Measurements from ENCODE around the gene AUTS2.

AUTS2 gene

GRCh38 chr7:70660154-70660818 is 1062.0 kb downstream of the AUTS2 start:
- POLR2A ChIA-PET, result interaction anchor here (0.7 kb wide), 1 partner anchor 10 kb away, joined by 3 read pairs; no protein-coding TSS in a partner anchor
- CTCF ChIA-PET, result no interaction called here
- no peak for TF ChIP-seq CTCF (IDR thresholded peaks at IDR 0.05; ENCODE audit: insufficient read depth, low read length, missing control alignments)
- DNase-seq (ENCODE audit: low read depth, low spot score), result no peak
- H3K4me3 ChIP-seq (ENCODE audit: low read depth, low read length), result no peak overlapping the region

- DNase-seq (ENCODE audit: low read depth, low spot score), result no peak
- TF ChIP-seq CTCF (IDR thresholded peaks at IDR 0.05; ENCODE audit: insufficient read depth, low read length, missing control alignments), result no peak
- POLR2A ChIA-PET, result no interaction called here
- CTCF ChIA-PET, result no interaction called here
- H3K4me3 ChIP-seq (ENCODE audit: low read depth, low read length), result no peak overlapping the region
These were observed 1062.5 kb downstream of the AUTS2 start for GRCh38 chr7:70660819-70661191.

- ChIA-PET POLR2A (no interaction called here), CTCF (no interaction called here)
- H3K4me3 ChIP-seq (ENCODE audit: low read depth, low read length), result no peak overlapping the region
- no peak for TF ChIP-seq CTCF (IDR thresholded peaks at IDR 0.05; ENCODE audit: insufficient read depth, low read length, missing control alignments)
- DNase-seq (ENCODE audit: low read depth, low spot score), result no peak
These were observed 1065.4 kb downstream of the AUTS2 start for GRCh38 chr7:70663680-70664079.

- TF ChIP-seq CTCF (IDR thresholded peaks at IDR 0.05; ENCODE audit: insufficient read depth, low read length, missing control alignments), result no peak
- POLR2A ChIA-PET, result no interaction called here
- CTCF ChIA-PET, result interaction anchor here (1.9 kb wide), 1 partner anchor 12 kb away, joined by 4 read pairs; no protein-coding TSS in a partner anchor
- H3K4me3 ChIP-seq (ENCODE audit: low read depth, low read length), result no peak overlapping the region
- DNase-seq (ENCODE audit: low read depth, low spot score), result no peak
These were observed 1067.7 kb downstream of the AUTS2 start for GRCh38 chr7:70665997-70666396.

DNA sequence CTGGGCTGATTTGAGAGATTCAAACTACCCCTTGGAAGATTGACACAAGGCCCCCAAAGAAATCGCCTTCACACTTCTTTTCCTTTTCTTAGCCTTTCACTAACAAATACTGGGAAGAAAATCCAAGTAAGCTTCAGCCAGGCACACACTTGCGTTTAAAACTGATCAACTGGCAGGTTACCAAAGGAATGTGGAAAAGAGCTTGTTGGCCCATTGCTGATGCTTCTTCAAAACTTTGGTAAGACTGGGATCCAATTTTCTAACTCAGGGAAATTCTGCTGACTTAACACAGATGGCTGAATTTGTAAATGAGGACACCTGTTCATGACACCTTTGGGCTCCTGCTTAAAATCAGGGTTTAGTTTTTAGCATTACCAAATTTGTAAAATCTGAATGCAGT is 1069.1 kb downstream of the AUTS2 start:
- ChIA-PET POLR2A (no interaction called here), CTCF (interaction anchor here (1.1 kb wide), 1 partner anchor 11 kb away, joined by 4 read pairs; no protein-coding TSS in a partner anchor)
- TF ChIP-seq CTCF (IDR thresholded peaks at IDR 0.05; ENCODE audit: insufficient read depth, low read length, missing control alignments), result no peak
- DNase-seq (ENCODE audit: low read depth, low spot score), result no peak
- no peak overlapping the region for H3K4me3 ChIP-seq (ENCODE audit: low read depth, low read length)

DNA sequence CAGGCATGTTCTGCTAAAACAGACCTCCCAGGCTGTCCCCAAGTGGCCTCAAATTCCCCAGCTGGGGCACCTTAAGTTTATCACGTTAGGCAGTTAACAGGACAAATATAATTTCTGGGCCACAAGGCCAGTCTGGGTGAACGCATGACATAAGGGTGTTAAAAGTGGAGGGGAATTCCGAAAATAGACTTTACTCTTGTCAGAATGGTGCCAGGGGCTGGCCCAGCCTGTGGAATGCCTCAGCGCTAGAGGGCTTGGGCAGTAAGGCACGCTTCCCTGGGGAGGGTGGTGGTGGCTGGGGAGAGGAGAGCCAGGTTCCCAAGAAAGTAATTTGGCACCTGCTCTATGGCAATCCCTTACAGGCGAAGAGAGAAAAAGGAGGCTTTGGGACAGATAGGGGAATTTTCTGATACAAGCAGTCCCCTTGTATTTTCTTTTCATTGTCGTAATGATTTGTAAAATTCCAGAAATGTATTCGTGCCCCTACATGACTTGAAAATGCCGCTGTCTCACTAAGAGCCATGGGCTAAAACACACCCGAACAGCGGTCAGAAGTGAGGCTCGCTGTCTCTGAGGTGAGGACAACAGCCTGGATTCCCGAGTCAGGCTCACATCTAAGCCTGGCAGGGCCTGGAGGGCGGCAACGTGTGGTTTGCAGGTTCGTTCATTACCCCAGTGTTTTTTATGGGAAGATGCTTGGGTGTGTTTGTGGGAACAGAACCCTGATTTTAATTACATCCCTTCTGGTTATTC is 1070.5 kb downstream of the AUTS2 start:
- DNase-seq (ENCODE audit: low read depth, low spot score), result no peak
- POLR2A ChIA-PET, result no interaction called here
- H3K4me3 ChIP-seq (ENCODE audit: low read depth, low read length), result no peak overlapping the region
- no peak for TF ChIP-seq CTCF (IDR thresholded peaks at IDR 0.05; ENCODE audit: insufficient read depth, low read length, missing control alignments)
- CTCF ChIA-PET, result interaction anchor here (0.9 kb wide), 1 partner anchor 12 kb away, joined by 3 read pairs; no protein-coding TSS in a partner anchor
